OCI-LY3 (cell line): ENCODE measurements around the gene CADPS.

ENCODE experiments used
- EZH2phosphoT487 ChIP-seq: fragments of 200-600 bp; shearing (Covaris generic); IDR thresholded peaks from 2 replicates; pipeline ENCODE4 v1.6.1; 2018; ENCODE audit warnings: antibody characterized with exemption, mixed run types, low read depth
- TF ChIP-seq, protein P1 (sequence below): fragments of 200-600, 300-600 bp; sonication (generic); IDR thresholded peaks from 2 replicates; pipeline ENCODE4 v1.5.1; 2014; ENCODE audit warnings: antibody characterized with exemption, low read length, low read depth

- TF ChIP-seq, protein P1, sequence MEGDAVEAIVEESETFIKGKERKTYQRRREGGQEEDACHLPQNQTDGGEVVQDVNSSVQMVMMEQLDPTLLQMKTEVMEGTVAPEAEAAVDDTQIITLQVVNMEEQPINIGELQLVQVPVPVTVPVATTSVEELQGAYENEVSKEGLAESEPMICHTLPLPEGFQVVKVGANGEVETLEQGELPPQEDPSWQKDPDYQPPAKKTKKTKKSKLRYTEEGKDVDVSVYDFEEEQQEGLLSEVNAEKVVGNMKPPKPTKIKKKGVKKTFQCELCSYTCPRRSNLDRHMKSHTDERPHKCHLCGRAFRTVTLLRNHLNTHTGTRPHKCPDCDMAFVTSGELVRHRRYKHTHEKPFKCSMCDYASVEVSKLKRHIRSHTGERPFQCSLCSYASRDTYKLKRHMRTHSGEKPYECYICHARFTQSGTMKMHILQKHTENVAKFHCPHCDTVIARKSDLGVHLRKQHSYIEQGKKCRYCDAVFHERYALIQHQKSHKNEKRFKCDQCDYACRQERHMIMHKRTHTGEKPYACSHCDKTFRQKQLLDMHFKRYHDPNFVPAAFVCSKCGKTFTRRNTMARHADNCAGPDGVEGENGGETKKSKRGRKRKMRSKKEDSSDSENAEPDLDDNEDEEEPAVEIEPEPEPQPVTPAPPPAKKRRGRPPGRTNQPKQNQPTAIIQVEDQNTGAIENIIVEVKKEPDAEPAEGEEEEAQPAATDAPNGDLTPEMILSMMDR = no peak
- TF ChIP-seq EZH2phosphoT487 = no peak
These were observed 392.3 kb downstream of the CADPS start for GRCh38 chr3:62482961-62483360.
